GM18868 (cell line): Measurements from ENCODE around the gene AGBL1.

Experiments used
- ATAC-seq: cut with Tn5 transposase; IDR thresholded peaks from one replicate; pipeline ENCODE4 v1.9.1; 2021; ENCODE audit warnings: mild to moderate bottlenecking, moderate library complexity; ENCODE audit not compliant: unreplicated experiment

The AGBL1 gene

DNA sequence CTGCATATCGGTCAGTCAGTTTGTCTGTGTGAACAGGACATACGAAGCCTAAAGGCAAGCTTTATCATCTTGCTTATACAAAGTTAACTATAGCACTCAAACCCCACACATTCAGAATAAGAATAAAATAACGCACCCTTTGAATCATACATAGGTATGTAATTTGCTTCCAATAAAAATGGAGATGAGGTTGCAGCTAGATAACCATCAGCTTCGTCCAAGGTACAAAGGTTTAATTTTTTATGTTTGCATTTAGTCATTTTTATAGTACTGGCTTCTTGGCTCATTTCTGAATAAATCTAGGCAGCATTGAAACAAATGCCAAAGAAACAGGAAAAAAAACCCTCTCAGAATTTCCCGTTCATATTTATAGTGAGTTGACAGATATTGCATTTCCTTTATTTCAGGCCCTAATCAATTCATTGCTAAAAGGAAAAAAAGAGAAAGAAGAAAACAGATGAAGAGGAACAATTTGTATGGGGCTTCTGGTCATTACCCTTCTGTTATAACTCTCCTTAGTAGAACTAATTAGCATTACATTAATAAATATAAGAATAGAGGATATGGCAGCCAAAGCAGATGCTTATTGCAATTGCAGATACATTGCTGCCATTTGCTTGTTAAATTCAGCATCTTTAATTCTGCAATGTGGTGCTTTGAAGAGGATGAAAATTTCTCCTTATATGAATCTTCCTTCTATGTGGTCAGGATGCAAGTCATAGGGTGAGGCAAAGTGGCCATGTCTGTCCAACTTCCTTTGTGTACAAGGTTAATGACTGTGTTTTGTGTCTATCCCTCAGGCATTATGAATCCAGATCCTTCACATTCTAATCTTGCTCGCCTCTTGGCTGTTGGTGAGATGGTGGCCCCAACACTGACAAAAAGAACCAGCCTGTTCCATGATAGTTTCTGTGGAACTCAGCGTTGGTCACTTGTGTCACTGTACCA, 550.0 kb downstream of the AGBL1 start:
- no peak for ATAC-seq

- no peak for ATAC-seq
These were observed 551.3 kb downstream of the AGBL1 start for GRCh38 chr15:86630946-86631345.

DNA sequence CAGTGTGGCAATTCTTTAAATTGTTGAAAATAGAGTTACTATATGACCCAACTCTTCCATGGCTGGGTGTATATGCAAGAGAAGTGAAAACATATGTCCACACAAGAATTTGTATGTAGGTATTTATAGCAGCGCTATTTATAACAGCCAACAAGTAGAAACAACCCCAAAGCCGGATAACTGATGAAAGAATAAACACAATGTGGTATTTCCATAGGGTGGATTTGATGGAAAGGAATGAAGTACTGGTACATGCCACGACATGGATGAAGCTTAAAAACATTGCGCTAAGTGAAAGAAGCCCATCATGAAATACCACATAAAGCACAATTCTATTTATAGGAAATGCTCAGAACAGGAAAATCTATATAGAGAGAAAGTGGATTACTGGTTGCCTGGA, 554.5 kb downstream of the AGBL1 start:
- no peak for ATAC-seq

GRCh38 chr15:86634992-86635638, 555.4 kb downstream of the AGBL1 start:
- ATAC-seq = no peak

DNA sequence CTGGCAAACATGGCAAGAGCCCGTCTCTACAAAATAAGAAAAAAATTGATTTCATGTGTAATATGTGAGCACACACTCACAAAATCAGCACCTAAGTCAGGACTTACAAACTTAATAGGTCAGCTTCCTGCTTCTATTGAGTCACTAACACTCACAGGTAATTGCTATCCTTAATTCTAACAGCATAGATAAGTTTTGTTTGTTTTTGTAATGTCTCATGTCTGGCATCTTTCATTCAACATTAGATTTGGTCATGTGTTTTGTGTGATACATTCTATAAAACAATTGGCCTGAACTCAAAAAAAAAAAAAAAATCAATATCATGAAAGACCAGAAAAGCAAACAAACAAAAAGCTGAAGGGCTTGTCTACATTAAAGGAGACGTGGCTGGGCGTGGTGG, 564.7 kb downstream of the AGBL1 start:
- ATAC-seq = no peak

GRCh38 chr15:86645925-86646500, 566.3 kb downstream of the AGBL1 start:
- ATAC-seq = no peak

GRCh38 chr15:86647810-86648440, 568.3 kb downstream of the AGBL1 start:
- no peak for ATAC-seq

DNA sequence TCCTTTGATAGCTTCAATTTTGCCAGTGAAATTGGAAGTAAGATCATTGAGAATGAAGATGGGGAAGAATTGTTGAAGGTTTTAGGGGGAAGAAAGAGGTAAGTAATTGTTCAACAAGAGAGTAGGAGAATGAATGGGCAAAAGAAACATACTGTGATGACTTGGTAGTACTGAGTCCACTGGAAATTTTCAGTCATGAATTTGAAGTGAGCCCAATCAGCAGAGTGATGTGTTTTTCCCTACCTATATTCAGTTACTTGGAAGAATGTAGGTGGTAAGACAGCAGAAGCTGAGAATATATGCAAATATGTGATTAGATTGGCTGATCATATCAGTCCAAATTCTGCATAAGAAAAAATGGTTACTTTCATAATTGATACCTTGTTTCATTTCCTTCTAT, 569.6 kb downstream of the AGBL1 start:
- ATAC-seq = no peak

DNA sequence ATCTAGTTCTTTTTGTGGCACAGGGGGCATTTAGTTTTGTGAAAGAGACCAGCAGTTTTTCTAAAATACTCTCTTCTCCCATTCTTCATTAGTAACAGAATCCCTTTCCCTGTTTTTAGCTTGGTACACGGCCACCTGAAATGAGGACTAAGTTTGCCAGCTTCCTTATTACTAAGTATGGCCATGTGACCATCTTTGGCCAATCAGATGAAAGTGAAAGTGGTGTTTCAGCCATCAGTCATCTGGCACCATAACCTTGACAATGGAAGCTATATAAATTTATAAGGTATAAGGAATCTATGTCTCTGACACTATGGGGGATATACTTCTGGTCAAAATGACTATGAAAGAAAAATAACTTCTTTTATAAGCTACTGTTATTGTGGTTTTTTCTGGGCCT, 570.4 kb downstream of the AGBL1 start:
- ATAC-seq = peak; percentile 66

- no peak for ATAC-seq
These were observed 573.9 kb downstream of the AGBL1 start for GRCh38 chr15:86653344-86654197.

- no peak for ATAC-seq
These were observed 574.8 kb downstream of the AGBL1 start for GRCh38 chr15:86654501-86654900.

DNA sequence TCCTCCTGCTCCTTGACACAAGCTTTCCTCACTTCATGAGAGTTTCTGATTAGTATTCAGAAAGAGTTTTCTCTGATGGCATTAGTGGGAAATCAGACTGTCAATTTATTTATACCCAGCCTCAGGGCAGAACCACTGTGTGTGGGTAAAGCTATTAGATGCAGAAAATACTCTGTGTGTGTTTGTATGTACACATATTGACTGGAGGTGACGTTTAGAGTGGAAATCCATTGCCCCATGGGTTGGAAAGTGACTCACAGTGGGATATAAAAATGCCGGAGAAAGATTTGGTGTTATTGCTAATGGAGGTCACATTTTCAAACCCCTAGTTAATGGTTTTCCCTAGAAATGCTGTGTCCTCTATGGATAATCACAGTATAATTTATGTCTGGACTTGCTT, 577.6 kb downstream of the AGBL1 start:
- no peak for ATAC-seq

- no peak for ATAC-seq
These were observed 580.2 kb downstream of the AGBL1 start for GRCh38 chr15:86659724-86660411.

DNA sequence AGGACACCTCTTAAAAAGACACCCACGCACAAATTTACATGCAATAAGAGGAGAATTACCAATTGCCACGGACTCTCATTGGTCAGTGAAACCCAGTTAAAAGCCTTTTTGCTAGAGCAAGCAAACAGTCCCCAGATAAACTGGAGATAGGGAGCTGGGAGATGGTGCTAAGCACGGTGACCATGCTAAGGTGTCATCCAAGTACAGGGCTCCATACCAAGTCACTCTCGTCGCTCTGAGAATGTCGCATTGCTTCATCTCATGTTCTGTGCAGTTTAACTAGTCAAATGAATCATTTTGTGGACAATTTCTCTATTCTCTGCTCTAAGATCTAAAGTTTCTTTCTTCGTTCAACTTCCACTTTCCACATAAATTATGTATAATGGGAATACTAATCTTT, 581.9 kb downstream of the AGBL1 start:
- no peak for ATAC-seq

GRCh38 chr15:86663304-86663703, 583.6 kb downstream of the AGBL1 start:
- ATAC-seq = no peak

DNA sequence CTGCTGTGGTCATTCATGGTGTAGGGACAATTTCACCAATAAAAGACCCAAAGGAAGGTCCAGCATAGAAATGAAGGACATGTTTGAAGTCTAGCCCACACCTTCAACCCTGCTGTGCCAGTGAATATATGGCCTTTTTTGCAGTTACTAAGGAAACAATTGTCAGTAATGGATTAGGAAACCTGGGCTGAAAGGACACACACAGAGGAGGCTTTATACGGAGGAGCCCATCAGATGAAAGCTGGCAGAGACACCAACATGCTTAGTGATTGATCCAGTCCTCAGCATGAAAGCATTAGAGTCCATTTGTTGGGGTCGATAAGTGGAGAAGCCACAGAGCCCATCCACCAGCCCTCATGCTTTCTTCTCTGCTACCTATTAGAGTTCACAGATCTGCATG, 584.3 kb downstream of the AGBL1 start:
- no peak for ATAC-seq

GRCh38 chr15:86664581-86664980, 584.9 kb downstream of the AGBL1 start:
- ATAC-seq = no peak

DNA sequence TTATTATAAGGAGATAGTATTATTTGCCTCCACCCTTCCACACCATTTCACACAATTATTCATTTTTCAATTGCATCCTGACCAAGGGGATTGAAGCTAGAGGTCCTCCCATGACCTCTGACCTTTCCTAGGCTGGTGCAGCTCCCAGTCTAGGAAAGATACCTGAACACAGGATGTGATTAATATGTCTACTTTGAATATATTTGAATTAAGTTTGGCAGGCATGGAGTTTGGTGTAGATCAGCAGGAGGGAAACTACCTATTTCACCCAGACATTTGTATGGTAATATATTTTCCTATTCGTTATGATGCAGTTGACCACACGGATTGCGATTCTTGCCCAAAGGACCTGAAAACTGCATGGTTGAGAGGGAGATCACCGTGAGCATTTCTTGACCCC, 596.3 kb downstream of the AGBL1 start:
- no peak for ATAC-seq

DNA sequence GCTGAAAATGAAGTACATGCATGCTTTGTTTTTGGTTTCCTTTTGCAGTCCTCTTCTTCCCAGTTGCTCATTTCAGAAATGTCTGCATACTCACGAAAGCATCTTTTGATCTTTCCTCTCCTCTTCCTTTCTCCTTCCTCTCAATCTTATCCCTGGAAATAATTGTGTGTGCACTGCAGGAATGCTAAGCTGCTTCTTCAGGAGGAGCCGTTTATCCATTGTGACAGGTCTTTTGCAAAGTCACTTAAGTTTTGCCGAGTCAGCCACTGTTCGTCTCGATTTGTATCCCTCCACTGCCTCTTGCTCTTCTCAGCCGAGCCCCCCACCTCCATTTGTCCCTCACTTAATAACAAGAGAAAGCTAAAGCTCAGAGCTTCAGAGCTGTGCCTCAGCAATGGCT, 597.6 kb downstream of the AGBL1 start:
- no peak for ATAC-seq

GRCh38 chr15:86685263-86685662, 605.6 kb downstream of the AGBL1 start:
- ATAC-seq = no peak
